Body of pancreas (tissue), 4 donors: ENCODE results near the gene PICK1.

ENCODE experiments used
- CTCF ChIP-seq, 7 experiments: fragments of 450-650 bp in 4 of 7; fragments of 200-600 bp in 3 of 7; sonication (generic) in 3 of 7; IDR thresholded peaks; one replicate each; pipeline ENCODE4 v1.5.1; 2016 to 2019; ENCODE audit warnings: antibody characterized with exemption in 7 of 7
- POLR2A ChIP-seq, 3 donors: fragments of 450-650 bp; IDR thresholded peaks; one replicate each; pipeline ENCODE4 v1.6.1; 2016; ENCODE audit warnings: antibody characterized with exemption in 3 of 3, mild to moderate bottlenecking in 2 of 3

GRCh38 chr22:38038426-38038825 lies 18.8 kb upstream of the PICK1 start:
- TF ChIP-seq CTCF (IDR thresholded peaks at IDR 0.05) (no peak), POLR2A (IDR thresholded peaks at IDR 0.05) (no peak)
